COLO668 (cell line): ENCODE data around the gene CDA.

ENCODE experiments used
- DNase-seq: peaks from one replicate; lab custom pipeline; 2025; ENCODE audit not compliant: unreplicated experiment; lab: John Stamatoyannopoulos, UW

Gene CDA

GRCh38 chr1:20615946-20616846 lies 27.3 kb downstream of the CDA start:
- no peak for DNase-seq

- DNase-seq, result no peak
Observed at GRCh38 chr1:20616847-20617487, 28.1 kb downstream of the CDA start.

DNA sequence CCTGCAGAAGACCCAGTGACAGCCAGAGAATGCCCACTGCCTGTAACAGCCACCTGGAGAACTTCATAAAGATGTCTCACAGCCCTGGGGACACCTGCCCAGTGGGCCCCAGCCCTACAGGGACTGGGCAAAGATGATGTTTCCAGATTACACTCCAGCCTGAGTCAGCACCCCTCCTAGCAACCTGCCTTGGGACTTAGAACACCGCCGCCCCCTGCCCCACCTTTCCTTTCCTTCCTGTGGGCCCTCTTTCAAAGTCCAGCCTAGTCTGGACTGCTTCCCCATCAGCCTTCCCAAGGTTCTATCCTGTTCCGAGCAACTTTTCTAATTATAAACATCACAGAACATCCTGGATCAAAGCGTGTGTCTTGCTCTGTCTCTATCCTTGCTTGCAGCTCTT lies 29.7 kb downstream of the CDA start:
- no peak for DNase-seq

DNA sequence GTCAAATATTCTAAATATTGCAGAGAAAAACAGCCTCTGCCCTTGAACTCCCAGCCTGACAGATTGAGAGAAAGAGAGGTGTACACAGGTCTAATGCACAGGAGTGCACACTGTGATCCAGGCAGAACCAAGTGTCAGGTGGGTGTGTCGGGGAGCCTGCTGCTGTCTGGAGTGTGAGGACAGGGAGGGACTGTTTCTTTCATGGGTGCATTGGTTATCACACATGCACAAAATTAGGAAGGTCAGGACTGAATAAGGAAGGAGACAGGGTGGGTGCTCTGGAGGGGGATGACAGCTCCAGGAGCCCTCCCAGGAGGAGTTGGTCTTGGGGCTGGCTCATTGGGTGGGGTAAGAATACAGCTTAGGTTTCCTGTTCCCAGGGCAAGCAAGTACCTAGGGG lies 31.1 kb downstream of the CDA start:
- DNase-seq, result no peak

GRCh38 chr1:20621012-20621411 lies 32.1 kb downstream of the CDA start:
- DNase-seq, result no peak

DNA sequence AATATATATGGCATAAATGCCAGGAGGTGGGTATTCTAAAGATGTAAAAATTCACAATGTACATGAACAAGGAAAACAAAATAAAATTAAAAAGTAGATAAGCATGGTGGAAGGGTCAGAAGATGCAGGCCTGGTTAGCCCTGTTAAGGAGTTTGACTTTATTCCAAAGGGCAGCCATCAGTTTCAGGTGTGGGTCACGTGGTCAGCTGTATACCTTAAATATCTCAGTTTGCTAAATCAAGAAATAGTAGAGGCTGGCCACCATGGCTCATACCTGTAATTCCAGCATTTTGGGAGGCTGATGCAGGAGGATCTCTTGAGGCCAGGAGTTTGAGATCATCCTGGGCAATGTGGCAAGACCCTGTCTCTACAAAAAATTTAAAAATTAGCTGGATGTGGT lies 35.8 kb downstream of the CDA start:
- DNase-seq, result no peak

GRCh38 chr1:20625176-20626097 lies 36.5 kb downstream of the CDA start:
- no peak for DNase-seq

GRCh38 chr1:20626098-20626427 lies 37.2 kb downstream of the CDA start:
- no peak for DNase-seq

DNA sequence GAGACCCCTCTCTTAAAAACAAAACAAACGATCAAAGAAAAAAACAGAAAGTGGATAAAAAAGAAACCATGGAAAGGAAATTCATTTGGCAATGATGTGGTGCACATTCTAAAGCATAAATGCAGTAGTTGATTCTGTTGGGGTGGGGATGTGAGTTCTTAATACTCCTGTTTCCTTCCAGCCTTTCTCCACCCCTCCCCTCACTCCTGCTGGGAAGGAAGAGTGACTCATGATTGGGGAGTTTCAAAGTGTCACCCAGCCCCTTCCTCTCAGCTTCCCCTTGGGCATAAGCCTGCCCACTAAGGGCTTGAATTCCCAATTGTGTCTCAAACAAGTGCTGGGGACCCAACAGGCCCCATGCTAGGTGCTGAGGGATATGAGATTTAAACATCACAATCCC lies 37.6 kb downstream of the CDA start:
- no peak for DNase-seq

DNA sequence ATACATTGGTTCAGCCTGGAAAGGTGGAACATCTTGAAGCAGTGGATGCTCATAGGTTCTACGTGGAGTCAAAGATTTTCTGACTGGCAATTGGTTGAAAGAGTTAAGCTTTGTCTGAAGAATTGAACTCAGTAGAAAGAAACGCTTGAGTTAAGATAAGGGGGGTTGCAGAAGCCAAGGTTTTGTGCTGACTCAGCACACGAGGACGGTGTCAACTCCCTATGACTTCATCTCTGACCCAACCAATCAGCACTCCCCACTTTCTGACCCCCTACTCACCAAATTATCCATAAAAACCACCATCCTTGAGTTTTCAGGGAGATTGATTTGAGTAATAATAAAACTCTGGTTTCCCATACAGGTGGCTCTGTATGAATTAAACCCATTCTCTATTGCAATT lies 41.8 kb downstream of the CDA start:
- DNase-seq, result no peak

DNA sequence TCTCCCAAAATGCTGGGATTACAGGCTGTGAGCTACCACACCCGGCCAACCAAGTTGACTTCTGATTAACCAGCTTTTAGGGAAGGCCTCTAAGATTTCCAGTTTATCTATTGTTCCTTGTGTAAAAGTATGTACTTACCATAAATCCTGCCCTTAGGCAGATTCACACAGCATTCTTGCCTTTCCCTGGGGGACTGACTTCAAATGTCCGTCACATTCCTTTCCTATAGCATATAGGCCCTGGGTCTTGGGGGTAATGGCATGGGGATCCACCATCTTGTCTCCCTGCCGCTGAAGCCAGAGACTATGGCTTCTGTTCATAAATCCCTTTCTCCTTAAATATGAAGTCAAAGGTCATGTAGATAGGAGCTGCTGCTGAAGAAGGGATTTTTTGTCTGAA lies 43.5 kb downstream of the CDA start:
- no peak for DNase-seq

DNA sequence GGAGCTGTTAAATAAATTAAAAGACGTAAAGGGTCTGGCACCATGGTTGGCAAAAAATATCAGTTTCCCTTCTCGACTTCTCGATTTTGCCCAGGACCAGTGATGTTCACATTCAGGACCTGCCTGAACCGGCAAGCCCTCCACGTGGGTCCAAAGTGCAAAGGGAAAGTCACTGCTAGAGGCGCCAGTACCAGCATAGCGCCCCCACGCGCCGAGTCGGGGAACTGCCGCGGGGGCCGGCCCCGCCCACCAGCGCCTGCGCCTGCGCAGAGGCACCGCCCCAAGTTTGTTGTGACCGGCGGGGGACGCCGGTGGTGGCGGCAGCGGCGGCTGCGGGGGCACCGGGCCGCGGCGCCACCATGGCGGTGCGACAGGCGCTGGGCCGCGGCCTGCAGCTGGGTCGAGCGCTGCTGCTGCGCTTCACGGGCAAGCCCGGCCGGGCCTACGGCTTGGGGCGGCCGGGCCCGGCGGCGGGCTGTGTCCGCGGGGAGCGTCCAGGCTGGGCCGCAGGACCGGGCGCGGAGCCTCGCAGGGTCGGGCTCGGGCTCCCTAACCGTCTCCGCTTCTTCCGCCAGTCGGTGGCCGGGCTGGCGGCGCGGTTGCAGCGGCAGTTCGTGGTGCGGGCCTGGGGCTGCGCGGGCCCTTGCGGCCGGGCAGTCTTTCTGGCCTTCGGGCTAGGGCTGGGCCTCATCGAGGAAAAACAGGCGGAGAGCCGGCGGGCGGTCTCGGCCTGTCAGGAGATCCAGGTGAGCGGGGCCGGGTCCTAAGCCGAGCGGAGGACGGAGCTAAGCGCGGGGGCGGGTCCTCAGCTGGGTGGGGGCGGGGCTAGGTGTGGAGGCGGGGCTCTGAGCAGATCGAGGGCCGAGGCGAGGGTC lies 44.5 kb downstream of the CDA start, which contains the start of gene PINK1:
Gene PINK1 (plus strand): TSS at position 269 of the 875 bp plus-strand sequence. CDS start 91 bp downstream, at position 360.
- peak; percentile 90 for DNase-seq

- no peak for DNase-seq
Observed at GRCh38 chr1:20634065-20634593, 45.2 kb downstream of the CDA start.

- peak; percentile 53 for DNase-seq
Observed at GRCh38 chr1:20634594-20635084, 45.7 kb downstream of the CDA start.

DNA sequence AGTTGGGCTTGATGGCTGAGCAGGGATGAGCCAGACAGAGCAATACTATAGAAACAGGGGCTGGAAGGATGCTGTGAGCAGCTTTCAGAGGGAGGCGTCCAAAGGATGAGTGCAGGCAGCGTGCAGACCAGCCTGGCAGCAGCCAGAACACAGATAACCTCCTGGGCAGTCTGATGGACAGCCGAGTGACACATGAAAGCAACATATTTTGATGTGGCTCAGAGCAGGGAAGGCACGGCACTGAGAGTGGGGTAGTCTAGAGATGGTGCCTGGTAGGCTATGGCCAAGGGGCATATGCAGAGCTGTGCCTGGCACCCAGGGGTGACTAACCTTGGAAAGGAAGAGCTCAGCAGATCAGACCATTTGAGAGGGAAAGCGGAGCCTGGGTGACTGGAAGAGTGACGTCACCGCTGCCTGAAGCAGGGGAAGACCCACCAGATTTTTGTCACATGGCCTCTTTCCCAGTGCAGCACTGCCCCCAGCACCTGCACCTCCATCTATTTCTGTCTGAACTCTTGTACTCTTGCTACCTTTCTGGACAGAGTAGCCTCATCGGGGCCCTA lies 48.0 kb downstream of the CDA start:
- no peak for DNase-seq

DNA sequence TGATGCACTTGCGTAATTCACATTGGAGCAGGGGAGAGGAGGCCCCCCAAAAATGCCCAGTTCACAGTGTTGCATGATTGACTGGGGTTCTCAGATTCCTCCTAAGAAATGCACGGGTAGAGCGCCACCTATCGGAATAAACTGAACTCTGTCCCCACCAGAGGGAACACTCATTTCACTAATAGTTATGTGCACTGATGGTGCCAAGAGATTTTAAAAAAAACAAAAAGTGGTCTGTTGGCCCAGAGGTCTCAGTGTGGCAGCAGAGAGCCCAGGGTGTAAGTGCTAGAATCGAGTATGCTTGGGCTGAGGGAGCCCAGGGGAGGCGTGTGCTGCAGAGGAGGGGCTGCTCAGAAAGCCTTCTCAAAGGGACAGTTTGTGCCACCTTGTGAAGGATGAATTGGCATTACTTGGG lies 51.3 kb downstream of the CDA start:
- DNase-seq, result peak; percentile 62

DNA sequence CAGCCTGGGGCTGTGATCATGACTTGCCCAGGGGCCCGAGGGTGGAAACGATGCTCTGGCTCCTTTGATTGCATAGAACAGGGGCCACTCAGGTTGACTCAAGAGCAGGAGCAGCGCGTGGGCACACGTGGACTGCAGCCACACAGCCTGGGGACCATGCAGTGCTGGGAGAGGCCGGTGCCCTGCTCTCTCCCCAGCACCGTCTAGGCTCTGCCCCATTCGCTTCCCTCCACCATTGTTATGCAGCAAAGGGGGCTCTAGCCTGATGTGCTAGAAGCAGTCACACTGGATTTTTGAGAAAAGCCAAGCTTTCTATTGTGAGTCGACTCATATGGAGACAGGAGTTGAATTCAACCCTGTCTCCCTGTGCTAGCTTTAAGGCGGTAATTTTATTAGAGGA lies 53.1 kb downstream of the CDA start:
- DNase-seq, result no peak

DNA sequence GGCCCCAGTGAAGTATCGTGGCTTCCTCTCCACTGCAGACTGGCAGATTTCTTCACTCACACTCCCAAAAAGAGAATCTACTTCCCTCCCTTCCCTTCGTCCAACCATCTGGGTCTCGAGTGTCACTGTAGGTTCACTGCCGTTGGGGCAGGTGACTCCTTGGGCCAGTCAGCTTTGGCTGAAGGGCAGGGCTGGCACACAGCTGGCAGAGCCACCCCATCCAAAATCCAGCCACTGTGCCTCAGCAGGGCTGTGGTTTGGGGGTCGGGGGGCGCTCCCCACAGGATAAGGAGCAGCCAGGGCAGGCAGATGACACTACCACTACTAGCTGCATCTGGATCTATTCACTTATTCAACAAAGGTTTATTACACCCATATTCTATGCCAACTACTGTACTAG lies 54.2 kb downstream of the CDA start:
- no peak for DNase-seq

GRCh38 chr1:20644416-20644815 lies 55.5 kb downstream of the CDA start:
- no peak for DNase-seq

GRCh38 chr1:20645414-20645813 lies 56.5 kb downstream of the CDA start:
- DNase-seq, result no peak
